Measurements from ENCODE around the gene PRC1.

Gene PRC1

GRCh38 chr15:90966262-90966661 lies 28.1 kb downstream of the PRC1 start:
- no peak for TF ChIP-seq CTCF (IDR thresholded peaks at IDR 0.05; ENCODE audit: insufficient read depth, low read length, poor library complexity, severe bottlenecking)
- Histone ChIP-seq H3K27me3 (replicated peaks; ENCODE audit: control insufficient read depth, insufficient read depth, low read length) (no peaks in the 10 kb centered on the region), H3K36me3 (ENCODE audit: control insufficient read depth, insufficient read depth, low read length) (peaks cover 29% of the 10 kb centered on the region), H3K4me3 (replicated peaks; ENCODE audit: low read depth, low read length) (no peak overlapping the region)
- DNase-seq (ENCODE audit: extremely low read depth, insufficient read length) = no peak

- Histone ChIP-seq H3K27me3 (replicated peaks; ENCODE audit: control insufficient read depth, insufficient read depth, low read length) (no peaks in the 10 kb centered on the region), H3K4me3 (replicated peaks; ENCODE audit: low read depth, low read length) (no peak overlapping the region), H3K36me3 (ENCODE audit: control insufficient read depth, insufficient read depth, low read length) (peaks cover 30% of the 10 kb centered on the region)
- no peak for TF ChIP-seq CTCF (IDR thresholded peaks at IDR 0.05; ENCODE audit: insufficient read depth, low read length, poor library complexity, severe bottlenecking)
- DNase-seq (ENCODE audit: extremely low read depth, insufficient read length) = no peak
Observed at GRCh38 chr15:90962021-90962420, 32.3 kb downstream of the PRC1 start.

DNA sequence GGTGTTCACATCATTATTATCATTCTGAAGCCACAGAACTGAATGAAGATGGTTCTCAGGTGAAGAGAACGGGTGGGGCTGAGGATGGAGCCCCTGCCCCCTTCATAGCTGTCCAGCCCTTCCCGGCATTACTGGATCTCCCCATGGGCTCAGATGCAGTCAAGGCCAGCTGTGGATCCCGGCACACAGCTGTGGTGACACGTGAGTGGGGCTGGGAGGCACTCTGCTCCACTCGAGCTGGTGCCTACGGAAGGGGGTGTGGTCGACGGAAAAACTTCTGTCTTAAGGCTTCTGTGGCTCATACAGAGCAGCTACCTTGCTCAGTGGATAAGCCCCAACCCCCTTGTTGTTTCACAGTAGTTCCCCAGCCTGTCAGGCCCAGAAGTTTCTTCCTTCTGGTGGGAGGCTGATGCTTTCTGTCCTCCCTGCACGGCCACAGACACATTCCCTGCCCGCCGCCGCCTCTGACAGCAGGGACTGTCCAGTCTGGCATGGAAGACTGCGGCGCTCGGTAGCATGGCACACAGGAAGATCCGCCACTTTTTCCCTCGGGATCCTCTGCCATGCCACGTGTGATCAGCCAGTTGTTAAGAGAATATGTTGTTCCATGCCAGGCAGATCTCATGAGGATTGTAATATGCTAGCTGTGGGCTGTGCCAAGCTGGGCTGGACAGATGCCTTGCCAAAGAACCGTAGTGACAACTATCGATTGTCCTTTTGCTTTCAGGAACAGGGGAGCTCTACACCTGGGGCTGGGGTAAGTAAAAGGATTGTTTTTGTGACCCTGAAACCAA lies 33.8 kb downstream of the PRC1 start:
- Histone ChIP-seq H3K36me3 (ENCODE audit: control insufficient read depth, insufficient read depth, low read length) (peaks cover 23% of the 10 kb centered on the region), H3K27me3 (replicated peaks; ENCODE audit: control insufficient read depth, insufficient read depth, low read length) (no peaks in the 10 kb centered on the region), H3K4me3 (replicated peaks; ENCODE audit: low read depth, low read length) (no peak overlapping the region)
- DNase-seq (ENCODE audit: extremely low read depth, insufficient read length) = no peak
- TF ChIP-seq CTCF (IDR thresholded peaks at IDR 0.05; ENCODE audit: insufficient read depth, low read length, poor library complexity, severe bottlenecking) = no peak

DNA sequence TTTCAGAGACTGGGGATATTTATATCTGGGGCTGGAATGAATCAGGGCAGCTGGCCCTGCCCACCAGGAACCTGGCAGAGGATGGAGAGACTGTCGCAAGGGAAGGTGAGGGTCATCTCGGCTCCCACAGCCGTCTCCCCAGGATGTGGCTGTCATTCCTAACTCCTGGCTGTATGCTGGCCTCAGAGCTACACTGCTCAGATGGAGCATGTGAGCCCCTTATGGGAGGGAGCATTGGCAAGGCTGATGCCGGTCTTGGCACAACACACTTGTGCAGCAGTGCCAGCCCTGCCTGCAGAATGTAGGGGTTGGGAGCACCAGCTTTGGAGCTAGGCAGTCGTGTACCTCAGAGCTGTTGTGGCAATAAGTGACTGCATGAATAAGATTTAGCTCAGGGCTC lies 34.4 kb downstream of the PRC1 start:
- peaks cover 21% of the 10 kb centered on the region for H3K36me3 ChIP-seq (ENCODE audit: control insufficient read depth, insufficient read depth, low read length)
- no peak overlapping the region for H3K4me3 ChIP-seq (replicated peaks; ENCODE audit: low read depth, low read length)
- H3K27me3 ChIP-seq (replicated peaks; ENCODE audit: control insufficient read depth, insufficient read depth, low read length) = no peaks in the 10 kb centered on the region
- DNase-seq (ENCODE audit: extremely low read depth, insufficient read length) = no peak
- TF ChIP-seq CTCF (IDR thresholded peaks at IDR 0.05; ENCODE audit: insufficient read depth, low read length, poor library complexity, severe bottlenecking) = no peak

DNA sequence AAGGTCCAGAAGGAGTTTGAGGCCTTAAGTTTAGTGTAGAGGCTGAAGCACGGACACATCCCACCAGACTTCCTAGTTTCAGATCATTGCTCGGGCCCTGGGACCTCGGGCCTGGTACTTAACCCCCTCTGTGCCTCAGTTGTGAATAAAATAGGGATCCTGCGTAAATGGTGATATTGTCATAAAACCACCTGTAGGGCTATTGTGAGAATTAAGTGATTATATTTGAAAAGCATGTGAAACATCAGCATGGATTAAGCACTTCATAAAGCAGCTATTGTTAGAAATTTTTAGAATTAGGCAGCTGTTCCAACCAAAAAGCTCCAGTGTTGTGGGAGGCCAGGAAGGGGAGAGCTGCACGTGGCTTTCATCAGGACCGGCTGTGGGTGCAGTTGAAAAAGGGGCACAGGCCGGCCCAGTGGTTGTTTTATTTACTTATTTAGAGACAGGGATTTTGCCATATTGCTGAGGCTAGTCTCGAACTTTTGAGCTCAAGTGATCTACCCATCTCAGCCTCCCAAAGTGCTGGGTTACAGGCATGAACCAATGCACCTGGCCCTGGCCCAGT lies 35.2 kb downstream of the PRC1 start:
- Histone ChIP-seq H3K27me3 (replicated peaks; ENCODE audit: control insufficient read depth, insufficient read depth, low read length) (no peaks in the 10 kb centered on the region), H3K4me3 (replicated peaks; ENCODE audit: low read depth, low read length) (no peak overlapping the region), H3K36me3 (ENCODE audit: control insufficient read depth, insufficient read depth, low read length) (peaks cover 21% of the 10 kb centered on the region)
- TF ChIP-seq CTCF (IDR thresholded peaks at IDR 0.05; ENCODE audit: insufficient read depth, low read length, poor library complexity, severe bottlenecking) = no peak
- DNase-seq (ENCODE audit: extremely low read depth, insufficient read length) = no peak
